ENCODE results near the gene NISCH.

NISCH gene

GRCh38 chr3:52428151-52429005, 27.0 kb upstream of the NISCH start:
- TF ChIP-seq, protein P1, sequence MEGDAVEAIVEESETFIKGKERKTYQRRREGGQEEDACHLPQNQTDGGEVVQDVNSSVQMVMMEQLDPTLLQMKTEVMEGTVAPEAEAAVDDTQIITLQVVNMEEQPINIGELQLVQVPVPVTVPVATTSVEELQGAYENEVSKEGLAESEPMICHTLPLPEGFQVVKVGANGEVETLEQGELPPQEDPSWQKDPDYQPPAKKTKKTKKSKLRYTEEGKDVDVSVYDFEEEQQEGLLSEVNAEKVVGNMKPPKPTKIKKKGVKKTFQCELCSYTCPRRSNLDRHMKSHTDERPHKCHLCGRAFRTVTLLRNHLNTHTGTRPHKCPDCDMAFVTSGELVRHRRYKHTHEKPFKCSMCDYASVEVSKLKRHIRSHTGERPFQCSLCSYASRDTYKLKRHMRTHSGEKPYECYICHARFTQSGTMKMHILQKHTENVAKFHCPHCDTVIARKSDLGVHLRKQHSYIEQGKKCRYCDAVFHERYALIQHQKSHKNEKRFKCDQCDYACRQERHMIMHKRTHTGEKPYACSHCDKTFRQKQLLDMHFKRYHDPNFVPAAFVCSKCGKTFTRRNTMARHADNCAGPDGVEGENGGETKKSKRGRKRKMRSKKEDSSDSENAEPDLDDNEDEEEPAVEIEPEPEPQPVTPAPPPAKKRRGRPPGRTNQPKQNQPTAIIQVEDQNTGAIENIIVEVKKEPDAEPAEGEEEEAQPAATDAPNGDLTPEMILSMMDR (IDR thresholded peaks at IDR 0.05; ENCODE audit: poor library complexity, severe bottlenecking): peak; percentile 78
- peak; percentile 92 for ATAC-seq (ENCODE audit: low read depth)
- H3K4me3 ChIP-seq (ENCODE audit: severe bottlenecking): no peak overlapping the region
- H3K4me1 ChIP-seq (ENCODE audit: insufficient read depth, poor library complexity, severe bottlenecking): no peaks in the 10 kb centered on the region
- H3K9me3 ChIP-seq (ENCODE audit: severe bottlenecking): no peaks in the 10 kb centered on the region
- H3K27me3 ChIP-seq (ENCODE audit: insufficient read depth, poor library complexity, severe bottlenecking): no peaks in the 10 kb centered on the region
- H3K36me3 ChIP-seq (ENCODE audit: low read depth): no peaks in the 10 kb centered on the region
- H3K27ac ChIP-seq (ENCODE audit: poor library complexity, severe bottlenecking): no peak overlapping the region
- DNase-seq (ENCODE audit: low spot score): no peak

GRCh38 chr3:52429031-52429430, 26.4 kb upstream of the NISCH start:
- H3K27ac ChIP-seq (ENCODE audit: poor library complexity, severe bottlenecking): no peak overlapping the region
- no peak for DNase-seq (ENCODE audit: low spot score)
- H3K4me1 ChIP-seq (ENCODE audit: insufficient read depth, poor library complexity, severe bottlenecking): no peaks in the 10 kb centered on the region
- no peak for ATAC-seq (ENCODE audit: low read depth)
- H3K27me3 ChIP-seq (ENCODE audit: insufficient read depth, poor library complexity, severe bottlenecking): no peaks in the 10 kb centered on the region
- TF ChIP-seq, protein P1 (IDR thresholded peaks at IDR 0.05; ENCODE audit: poor library complexity, severe bottlenecking): no peak
- no peak overlapping the region for H3K4me3 ChIP-seq (ENCODE audit: severe bottlenecking)
- H3K36me3 ChIP-seq (ENCODE audit: low read depth): no peaks in the 10 kb centered on the region
- no peaks in the 10 kb centered on the region for H3K9me3 ChIP-seq (ENCODE audit: severe bottlenecking)

GRCh38 chr3:52429779-52430415, 25.5 kb upstream of the NISCH start:
- H3K4me1 ChIP-seq (ENCODE audit: insufficient read depth, poor library complexity, severe bottlenecking): no peaks in the 10 kb centered on the region
- H3K36me3 ChIP-seq (ENCODE audit: low read depth): no peaks in the 10 kb centered on the region
- no peaks in the 10 kb centered on the region for H3K27me3 ChIP-seq (ENCODE audit: insufficient read depth, poor library complexity, severe bottlenecking)
- no peaks in the 10 kb centered on the region for H3K9me3 ChIP-seq (ENCODE audit: severe bottlenecking)
- no peak overlapping the region for H3K27ac ChIP-seq (ENCODE audit: poor library complexity, severe bottlenecking)
- TF ChIP-seq, protein P1 (IDR thresholded peaks at IDR 0.05; ENCODE audit: poor library complexity, severe bottlenecking): no peak
- no peak for DNase-seq (ENCODE audit: low spot score)
- ATAC-seq (ENCODE audit: low read depth): no peak
- H3K4me3 ChIP-seq (ENCODE audit: severe bottlenecking): no peak overlapping the region

GRCh38 chr3:52430416-52430810, 25.0 kb upstream of the NISCH start:
- DNase-seq (ENCODE audit: low spot score) (no peak), ATAC-seq (ENCODE audit: low read depth) (no peak)
- Histone ChIP-seq H3K4me3 (ENCODE audit: severe bottlenecking) (no peak overlapping the region), H3K27ac (ENCODE audit: poor library complexity, severe bottlenecking) (no peak overlapping the region), H3K36me3 (ENCODE audit: low read depth) (no peaks in the 10 kb centered on the region), H3K9me3 (ENCODE audit: severe bottlenecking) (no peaks in the 10 kb centered on the region), H3K4me1 (ENCODE audit: insufficient read depth, poor library complexity, severe bottlenecking) (no peaks in the 10 kb centered on the region), H3K27me3 (ENCODE audit: insufficient read depth, poor library complexity, severe bottlenecking) (no peaks in the 10 kb centered on the region)
- TF ChIP-seq, protein P1 (IDR thresholded peaks at IDR 0.05; ENCODE audit: poor library complexity, severe bottlenecking): no peak

Measured in RWPE2 (cell line).